Stimulated activated CD4-positive, alpha-beta T cell treated with anti-CD3 and anti-CD28 coated beads, Interleukin-1b, Interleukin-23, amount 100 ng/mL, for 1 hour (primary cell): ENCODE data around the gene NAA50.

ENCODE experiments used
- DNase-seq, 2 donors: peaks; one replicate each; pipeline ENCODE4 v3.0.0-alpha.2; 2020; ENCODE audit warnings: low read depth in 2 of 2

The NAA50 gene

DNA sequence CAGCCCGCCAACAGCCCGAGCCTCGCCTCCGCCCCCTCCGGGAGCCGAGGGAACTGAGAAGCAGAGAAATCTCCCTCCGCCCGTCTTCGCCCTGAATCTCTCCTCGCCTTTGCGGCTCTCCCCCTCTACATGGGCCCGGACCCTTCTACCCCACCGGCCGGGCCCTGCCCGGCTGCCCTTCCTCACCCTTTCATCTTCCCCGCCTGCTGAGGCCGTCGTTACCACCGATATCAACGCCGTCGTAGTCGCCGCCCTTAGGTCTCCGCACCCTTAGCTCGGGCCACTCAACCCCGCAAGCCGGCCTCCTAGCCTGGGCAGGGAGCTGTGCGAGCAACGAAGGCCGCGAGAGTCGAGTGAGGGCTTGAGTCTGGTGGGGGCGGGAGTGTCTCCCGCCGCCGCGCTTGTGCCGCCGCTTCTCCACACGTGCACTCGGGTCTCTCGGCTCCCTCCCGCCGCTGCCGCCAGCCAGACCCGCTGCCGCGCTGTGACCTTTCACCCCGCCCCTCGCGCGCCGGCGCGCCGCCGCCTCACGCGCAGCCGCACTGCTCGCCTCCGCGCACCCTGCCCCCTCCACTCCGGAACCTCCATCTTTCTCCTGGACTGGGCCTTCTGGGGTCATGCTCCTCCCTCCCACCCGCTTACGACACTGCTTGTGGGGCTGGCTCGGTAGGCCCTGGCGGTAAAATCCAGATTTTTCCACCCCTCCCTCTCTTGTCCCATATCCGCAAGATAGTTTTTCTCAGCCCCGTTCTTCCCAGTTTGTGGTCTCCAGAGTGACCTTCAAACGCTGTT is at the start of gene NAA50:
TSS of gene NAA50 (minus strand) at position 494 of the 792 bp plus-strand sequence. CDS start at position 194, 300 bp downstream.
- peak; percentile 85 to 89 for DNase-seq

DNA sequence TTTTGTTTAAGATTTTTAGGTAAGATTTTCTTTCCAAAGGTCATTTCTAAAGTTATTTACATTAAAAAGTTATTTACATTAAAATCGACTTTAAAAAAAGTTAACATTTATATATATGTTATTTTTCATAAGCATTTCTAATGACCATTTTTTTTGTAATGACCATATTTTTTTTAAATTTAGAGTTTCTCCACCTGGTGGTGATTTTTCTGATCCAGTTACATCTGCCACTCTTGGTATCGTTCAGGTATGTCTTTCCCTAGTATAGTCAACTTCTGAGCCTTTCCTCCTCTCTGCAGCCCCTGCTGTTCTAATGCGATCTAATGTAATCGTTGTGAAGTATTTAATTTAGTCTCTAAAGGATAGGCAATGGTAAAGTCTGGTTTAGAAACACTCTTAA is 49.6 kb upstream of the NAA50 start:
- no peak for DNase-seq

DNA sequence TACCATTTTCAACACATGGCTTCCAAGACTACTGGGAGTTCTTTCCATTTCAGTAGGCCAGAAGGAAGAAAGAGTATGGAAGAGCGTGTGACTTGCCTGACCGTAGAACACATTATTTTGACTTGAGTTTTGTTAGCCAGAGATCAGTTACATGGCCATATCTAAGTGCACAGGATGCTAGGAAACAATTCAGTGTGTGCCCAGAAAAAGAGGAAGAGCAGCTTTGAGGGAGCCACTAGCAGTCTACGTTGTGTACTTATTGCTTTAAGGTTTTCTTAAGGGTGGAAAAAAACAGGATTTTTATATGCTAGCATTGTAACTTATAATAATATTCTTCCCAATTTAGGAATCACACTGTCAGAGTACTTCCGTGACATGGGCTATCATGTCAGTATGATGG is 48.5 kb upstream of the NAA50 start:
- no peak for DNase-seq

DNA sequence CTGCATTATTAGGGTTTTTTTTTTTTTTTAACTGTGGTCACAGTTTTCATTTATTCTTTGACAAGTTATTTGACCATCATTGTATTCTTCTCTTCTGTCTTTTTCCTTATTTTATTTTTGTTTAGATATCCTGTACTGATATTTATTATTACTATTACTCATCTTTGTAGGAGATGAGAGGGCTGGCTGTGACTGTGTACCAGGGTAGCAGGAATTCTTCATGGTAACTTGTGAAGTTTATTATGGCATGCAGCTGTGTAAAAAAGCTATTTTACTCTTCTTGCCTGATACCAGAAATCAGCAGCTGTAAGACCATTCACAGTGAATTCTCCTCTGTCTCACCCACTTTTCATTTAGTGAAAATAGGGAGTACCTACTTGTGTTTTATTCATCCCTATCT is 45.3 kb upstream of the NAA50 start:
- DNase-seq = no peak

DNA sequence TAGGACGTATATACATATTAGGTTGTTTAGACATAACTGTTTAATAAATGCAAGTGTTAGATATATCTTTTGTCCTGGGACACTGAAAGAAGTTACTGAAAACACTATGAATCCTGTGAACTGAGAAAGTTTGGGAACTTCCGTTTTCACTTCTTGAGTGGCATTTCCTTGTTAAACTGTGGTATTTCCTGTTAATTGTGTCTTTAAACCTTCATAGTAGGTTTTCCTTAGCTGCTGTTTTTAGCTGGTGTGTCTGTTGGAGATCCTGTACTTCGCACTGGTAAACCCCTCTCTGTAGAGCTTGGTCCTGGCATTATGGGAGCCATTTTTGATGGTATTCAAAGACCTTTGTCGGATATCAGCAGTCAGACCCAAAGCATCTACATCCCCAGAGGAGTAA is 37.9 kb upstream of the NAA50 start:
- no peak for DNase-seq

DNA sequence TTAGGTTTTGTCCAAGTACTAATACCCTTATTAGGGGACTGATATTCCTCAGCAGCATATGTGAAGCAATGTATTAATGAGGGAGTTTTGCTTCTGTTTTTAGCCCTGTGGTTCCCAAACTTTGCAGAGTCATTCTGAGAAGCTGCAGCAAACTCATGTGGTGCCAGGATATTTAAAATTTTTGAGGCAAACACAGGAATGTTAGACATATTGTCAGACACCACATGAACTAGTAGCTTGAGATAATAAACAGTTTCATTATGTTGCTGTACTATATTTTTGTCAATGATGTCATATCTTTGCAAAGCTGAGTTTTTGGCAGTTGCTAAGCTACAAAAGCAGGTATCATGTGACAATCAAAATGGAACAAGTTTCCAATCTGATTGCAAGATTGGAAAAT is 37.4 kb upstream of the NAA50 start:
- DNase-seq = no peak

DNA sequence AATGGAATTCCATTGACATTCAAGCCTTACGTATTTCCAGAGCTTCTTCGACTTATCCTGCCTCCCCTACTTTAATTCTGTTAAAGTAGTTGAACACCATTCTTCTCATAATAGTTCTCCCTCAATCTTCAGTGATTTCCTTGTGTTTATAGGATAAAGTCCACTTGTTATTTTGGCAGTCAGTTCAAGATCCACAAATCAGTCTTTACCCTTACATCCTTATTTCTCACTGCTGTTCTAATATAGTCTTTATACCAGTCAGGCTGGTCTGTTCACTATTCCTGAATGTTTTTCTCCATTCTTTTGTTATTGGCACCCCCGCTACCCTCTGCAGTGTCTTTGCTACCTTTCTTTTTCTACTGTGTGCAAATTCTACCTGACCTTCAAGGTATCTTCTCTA is 30.5 kb upstream of the NAA50 start:
- no peak for DNase-seq

DNA sequence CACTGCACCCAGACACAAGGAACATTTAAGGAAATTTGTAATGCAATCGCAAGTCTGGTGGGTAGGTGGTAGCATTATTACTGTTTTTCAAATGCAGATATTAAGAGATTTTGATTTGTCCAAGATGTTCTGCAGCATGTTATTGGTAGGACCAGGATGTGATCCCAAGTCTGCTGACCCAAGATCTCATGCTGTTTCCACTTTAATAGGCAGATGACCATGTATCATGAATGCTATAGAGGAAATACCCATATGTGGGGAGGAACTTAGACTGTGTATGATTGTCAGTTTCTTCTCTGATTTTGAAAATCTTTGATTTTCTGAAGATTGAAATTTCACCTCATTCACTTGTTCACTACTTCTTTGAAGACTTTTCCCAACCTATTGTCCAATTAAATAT is 29.5 kb upstream of the NAA50 start:
- DNase-seq = no peak

DNA sequence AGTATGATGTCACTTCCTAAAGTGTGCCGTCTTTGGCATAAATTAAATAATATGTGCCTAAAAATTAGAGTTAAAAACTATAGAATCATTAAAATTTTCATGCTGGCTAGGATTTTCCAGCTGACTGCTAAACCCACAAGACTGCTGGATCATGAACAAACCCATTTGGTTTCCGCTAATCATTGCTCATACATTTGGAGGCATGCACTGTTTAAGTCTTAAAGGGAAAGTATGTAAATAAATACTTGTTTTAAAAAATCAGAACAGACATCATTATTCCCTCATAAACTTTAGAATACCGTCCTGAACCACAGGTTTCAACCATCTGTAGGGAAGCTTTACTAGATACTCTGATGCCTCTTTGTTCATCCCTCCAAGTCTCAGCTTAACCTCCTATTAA is 27.3 kb upstream of the NAA50 start:
- no peak for DNase-seq

DNA sequence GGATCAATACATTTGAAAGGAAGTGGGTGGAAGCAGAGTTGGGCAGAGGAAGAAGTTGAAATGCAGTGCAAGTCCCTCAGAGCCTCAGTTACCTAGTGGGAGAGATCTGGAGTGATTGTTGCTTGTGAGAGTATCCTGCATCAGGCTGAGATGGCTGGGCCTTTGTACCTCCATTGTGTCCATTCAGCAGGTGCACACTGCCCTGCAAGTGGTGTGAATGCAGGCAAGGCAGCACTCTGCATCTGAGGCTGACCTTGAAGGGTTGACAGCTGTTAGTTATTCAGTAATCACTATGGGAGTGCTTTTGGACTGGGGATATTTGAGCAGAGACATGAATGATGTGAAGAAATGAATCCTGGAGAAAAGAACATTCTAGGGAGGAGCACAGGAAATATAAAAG is 25.9 kb upstream of the NAA50 start:
- no peak for DNase-seq

DNA sequence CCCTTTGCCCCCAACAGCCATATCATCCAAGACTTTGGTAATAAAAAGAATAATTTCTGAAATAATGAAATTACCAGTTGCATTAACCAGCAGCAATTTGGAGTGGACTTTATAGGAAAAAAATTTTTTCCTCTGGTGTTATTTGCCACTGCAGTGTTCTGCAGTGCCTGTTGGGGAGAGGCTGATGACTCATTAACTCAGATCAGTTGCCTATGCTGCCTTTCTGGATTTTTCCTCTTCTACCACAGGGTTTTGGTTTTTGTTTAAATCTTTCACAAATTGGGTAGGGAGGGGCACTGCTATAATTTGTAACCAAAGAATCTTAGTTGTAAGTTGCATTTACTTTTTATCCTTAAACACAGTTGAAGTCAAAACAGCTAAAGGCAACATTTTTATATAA is 23.5 kb upstream of the NAA50 start:
- no peak for DNase-seq

DNA sequence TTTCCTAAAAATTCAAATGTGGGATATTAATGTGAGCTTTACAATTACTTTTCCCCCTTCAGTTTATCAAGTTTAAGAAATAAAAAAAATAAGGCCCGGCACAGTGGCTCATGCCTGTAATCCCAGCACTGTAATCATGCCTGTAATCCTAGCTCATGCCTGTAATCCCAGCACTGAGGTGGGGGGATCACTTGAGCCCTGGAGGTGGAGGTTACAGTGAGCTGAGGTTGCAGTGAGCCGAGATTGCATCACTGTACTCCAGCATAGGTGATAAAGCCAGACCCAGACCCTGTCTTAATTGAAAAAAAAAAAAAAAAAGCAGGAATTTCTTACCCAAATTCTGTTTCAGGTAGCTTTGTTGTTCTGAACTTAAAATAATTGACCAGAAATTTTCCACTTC is 18.6 kb upstream of the NAA50 start:
- no peak for DNase-seq

DNA sequence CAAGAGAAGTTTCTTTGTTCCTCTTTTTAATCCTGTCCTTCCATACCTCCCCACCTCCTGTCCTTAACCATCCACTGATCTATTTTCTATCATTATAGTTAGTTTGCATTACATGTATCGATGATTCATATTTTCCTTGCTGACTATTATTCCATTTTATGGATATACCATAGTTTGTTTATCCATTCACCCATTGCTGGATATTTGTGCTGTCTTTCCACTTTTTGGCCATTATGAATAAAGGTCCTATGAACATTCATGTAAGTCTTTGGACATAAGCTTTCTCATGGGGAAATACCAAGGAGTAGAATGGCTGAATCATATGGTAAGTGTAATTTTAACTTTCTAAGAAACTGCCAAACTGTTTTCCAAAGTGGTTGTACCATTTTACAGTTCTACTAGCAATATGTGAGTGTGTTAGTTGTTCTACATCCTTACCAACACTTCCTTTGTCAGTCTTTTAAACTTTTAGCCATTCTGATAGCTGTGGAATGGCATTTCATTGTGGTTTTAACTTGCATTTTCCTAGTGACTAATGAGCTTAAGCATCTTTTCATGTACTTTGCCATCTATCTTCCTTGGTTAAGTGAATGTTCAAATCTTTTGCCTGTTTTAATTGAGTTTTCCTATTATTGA is 12.5 kb upstream of the NAA50 start:
- no peak for DNase-seq

DNA sequence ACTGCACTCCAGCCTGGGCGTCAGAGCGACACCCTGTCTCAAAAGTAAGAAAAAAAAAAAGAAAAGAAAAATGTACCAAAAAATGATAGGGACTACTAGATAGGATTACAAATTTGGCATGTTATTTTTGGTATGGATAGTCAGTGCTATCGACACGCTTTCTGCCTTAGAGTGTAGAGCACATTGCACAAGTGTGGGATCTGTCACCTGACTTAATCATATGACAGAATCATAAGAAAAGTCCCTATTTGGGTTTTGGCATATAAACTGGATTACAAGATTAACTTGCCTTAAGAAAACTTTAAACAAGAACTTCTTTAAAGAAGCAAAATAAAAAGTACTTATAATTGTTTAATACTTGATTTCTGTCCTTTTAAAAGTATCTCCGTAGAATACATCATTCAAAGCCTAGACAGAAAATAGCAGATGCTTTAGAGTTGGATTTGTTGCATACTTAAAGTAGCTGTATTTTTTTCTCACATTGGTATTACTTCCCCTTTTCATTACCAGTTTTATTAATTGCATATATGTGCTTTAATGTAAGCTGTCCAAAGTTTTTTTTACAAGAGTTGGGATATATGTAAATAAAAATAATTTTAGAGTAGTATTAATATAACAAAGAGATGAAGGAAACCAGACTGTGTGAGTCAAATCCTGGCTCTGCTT is 8.6 kb upstream of the NAA50 start:
- no peak for DNase-seq

DNA sequence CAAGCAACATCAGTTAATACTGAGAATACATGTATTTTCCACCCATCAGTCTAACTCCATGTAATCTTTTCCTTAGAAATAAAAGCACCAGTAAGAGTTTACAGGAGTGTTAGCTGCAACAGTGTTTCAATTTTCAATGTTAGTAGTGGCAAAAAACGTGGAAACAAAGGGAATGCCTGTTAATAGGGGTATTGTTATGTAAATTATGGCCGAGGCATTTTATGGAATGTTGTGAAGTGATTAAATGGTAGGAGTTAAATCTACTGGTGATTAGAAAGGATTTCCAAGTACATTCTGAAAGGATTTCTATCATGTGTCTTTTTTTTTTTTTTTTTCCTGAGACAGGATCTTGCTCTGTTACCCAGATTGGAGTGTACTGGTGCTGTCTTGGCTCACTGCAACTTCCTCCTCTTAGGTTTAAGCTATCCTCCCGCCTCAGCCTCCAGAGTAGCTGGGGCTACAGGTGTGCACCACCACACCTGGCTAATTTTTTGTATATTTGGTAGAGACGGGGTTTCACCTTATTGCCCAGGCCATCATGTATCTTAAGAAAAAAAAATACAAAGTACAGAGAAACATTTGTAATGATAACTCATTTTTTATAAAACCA is 7.4 kb upstream of the NAA50 start:
- DNase-seq = no peak

DNA sequence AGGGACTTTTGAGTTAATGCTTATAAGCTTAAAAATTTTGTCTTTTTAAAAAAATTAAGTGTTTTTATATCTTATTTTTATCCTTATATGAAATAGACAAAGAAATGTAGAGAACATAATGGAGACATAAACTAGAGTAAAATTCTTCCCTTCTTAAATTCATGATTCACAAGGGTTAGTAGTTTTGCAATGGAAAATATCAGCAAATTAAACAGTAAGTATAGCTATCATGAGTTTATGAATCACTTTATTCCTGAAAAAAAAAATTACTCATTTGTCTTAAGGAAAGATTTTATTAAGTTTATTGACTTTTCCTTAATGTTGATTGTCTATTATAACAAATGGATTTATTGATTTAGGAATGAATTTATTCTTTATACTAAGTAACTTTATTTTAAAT is 5.1 kb upstream of the NAA50 start:
- no peak for DNase-seq

DNA sequence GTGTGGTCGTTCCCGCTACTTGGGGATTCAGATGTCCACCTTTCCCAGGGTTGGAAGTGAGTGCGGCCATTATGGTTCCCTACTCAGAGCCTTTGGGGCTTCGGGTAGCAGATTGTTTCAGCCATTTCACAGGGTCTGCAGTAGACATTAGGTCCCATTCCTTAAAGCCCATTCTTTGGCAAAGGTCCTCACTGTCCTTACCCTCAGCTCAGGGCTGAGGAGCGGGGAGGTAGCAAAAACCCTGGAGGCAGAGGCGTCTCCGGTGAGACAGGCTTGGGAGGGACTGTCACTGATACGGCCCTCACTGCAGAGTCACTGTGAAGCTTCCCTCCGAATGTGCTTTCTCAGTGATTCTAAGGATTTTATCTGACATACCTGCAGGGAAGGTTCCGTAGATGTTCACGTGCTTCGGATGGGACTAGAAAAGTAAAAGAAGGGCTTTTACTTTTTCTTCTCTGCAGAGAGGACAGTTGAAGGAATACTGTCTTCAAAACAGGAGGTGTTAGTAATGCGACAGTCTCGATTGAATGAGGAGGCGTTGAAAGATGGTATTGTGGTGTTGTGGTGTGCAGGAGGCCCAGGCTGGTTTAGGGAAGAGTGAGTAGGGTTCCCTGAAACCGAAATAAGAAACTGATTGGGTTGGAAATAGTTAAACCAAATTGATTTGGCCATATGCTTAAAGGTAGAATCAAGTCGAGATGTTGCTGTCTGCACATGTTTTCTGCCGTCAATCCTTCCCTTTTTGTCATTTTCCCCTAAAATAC is 1.4 kb upstream of the NAA50 start:
- peak in 1 of 2 donors; percentile 12 for DNase-seq

DNA sequence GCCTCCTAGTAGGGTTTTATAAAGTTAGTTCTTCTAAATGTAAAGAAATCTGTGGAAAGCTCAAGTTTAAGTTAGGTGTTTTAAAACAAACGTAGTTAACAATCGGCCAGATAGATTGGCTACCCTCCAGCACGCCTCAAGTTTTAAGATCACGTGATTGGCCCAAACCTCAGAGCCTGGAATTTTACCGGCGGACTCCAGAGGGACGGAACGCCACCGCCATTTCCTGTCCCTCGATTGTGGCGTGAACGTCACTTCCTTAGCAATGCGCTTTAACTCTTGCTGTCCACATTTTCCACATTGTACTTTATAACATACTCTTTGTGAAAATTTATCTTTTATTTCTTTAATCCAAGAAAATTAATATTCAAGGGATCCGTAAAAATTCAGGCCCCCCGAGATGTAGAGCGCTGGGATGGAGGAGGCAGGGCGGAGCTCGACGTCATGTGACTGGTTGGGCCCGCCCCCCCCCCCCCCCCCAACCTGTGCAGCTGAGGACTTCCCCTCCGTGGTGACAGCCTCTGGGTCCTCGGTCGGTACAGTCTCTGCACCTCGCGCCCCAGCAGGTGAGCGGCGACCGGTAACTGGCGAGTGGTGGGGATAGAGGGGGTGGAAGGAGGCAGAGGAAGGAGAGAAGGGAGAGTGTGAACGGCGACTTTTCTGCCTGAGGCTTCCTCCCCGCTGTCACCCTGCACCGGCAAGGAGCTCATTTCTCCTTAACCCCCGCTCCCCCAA is 666 bp upstream of the NAA50 start, which contains the start of gene ATP6V1A:
TSS of gene ATP6V1A (plus strand) at position 488 of the 735 bp plus-strand sequence. CDS start 31,719 bp downstream, outside the sequence.
- DNase-seq = peak; percentile 42 to 46

DNA sequence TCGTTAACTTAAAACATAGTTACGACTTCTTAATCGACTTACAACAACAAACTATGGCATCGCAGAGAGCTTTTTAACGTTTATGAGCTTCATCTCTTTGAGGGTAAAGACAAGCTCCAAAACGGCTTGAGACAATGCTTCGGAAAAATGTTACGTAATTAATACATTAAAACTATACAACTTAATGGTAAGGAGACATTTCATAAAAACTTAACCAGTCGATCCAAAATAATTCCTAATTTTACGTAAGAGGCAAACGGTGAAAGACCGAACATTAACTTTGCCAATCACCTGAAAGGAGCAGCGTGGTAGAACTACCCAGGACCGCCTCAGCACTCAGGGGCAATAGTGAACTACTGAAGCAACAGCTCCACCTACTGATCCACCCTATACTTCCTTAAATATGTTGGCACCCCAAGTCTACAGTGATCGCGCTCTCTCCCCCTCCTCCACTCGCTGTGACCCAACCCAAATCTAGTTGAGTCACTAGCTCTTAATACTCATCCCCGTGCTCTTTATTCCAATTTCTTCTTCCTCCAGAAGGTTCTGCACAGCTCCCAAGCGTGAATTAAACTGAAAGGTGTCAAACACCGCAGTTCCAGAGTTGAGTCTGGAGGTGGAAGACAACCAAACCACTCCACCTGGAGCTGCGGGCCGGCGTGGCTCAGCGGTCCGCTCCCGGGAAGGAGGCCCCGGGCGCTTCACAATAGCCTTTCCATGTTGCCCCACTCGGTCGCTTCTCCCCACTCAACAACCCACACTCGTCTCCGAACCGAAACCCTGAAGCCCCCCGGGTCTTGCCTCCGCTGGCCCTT is 901 bp downstream of the NAA50 start:
- peak; percentile 43 to 50 for DNase-seq

DNA sequence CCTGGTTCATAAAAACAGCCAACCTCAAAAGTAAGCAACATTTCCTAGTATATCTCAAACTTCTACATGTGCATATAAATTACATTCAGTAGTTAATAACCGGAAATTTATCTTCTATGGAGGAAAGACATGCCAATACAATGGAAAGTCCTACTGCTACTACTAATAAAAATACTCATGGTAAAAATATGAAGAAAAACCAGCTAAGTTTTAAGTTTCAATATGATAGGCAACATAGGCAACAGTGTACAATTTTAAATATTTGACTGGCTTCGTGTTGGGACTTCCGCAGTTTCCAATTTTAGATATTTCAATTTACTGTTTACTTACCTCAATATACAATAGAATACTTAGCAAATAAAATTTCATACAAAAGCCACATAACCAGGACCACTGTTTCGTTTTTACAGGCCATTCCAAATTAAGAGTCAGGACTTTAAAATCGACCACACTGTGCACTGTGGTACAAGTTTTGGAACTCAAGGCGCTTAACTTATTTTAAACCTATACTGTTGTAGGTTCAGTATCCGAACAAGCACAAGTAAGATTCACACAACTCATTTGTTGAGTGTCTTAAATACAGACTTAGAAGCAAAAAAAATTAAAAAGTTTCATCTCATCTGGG is 2.9 kb downstream of the NAA50 start:
- no peak for DNase-seq
